K562 (cell line): ENCODE measurements around the gene CRB2. TPM values are rescaled to one million over a fixed set of nuclear protein-coding genes. Genes with fewer than 3 reads are reported as not detected.

ENCODE experiments used
- ATAC-seq: fragments of 200-7000 bp; cut with Tn5 transposase; 3 replicates; pipeline ENCODE4 v1.9.1; 2020; ENCODE audit warnings: moderate library complexity
- BruUV-seq: library from RNA; stranded (reverse); fragments of 400-500 nt; replicated peaks from 2 replicates; lab custom pipeline; 2021; lab: Mats Ljungman, UMichigan
- CTCF ChIA-PET: fragments of 300-600 bp; formaldehyde crosslinking; extraction: SDS; loops from one replicate; lab custom pipeline; 2021; ENCODE audit warnings: low intra/inter-chr PET ratio; lab: Yijun Ruan, JAX
- POLR2A ChIA-PET: fragments of 300-600, 350-650 bp; sonication (Branson Sonifier 250); formaldehyde crosslinking; extraction: SDS; loops from one replicate; lab custom pipeline; 2021; ENCODE audit warnings: antibody characterized with exemption, inconsistent platforms; lab: Yijun Ruan, JAX
- DNase-seq, 4 experiments: peaks; one replicate each; pipeline versions ENCODE4 v3.0.0 to v3.0.0-alpha.2; 2011 to 2018; ENCODE audit warnings: low spot score in 3 of 4, mixed read lengths in 3 of 4; ENCODE audit errors: extremely low read depth in 1 of 4
- FAIRE-seq: peaks from 2 replicates; lab custom pipeline; 2011; peaks lifted over from hg19 to GRCh38; lab: Jason Lieb, UNC
- H2AFZ ChIP-seq: 2 replicates; pipeline ENCODE4 v1.6.0; 2011; ENCODE audit warnings: low read depth, low read length, control low read depth, inconsistent platforms
- H3K27ac ChIP-seq: fragments of 200-600 bp; 3 replicates; pipeline ENCODE4 v1.8.0; 2011; ENCODE audit warnings: low read depth, mild to moderate bottlenecking, control low read depth, inconsistent platforms, low read length, moderate library complexity, mixed read lengths; ENCODE audit errors: extremely low read depth
- H3K27me3 ChIP-seq, 2 experiments: fragments of 300-600 bp in 1 of 2; 2 replicates in 1 of 2; 3 replicates in 1 of 2; pipeline versions ENCODE4 v1.6.0 to v1.8.0; 2011; ENCODE audit warnings: inconsistent platforms in 2 of 2, low read length in 2 of 2, mild to moderate bottlenecking in 1 of 2, mixed read lengths in 1 of 2, moderate library complexity in 1 of 2; ENCODE audit not compliant: control insufficient read depth in 2 of 2, insufficient read depth in 2 of 2
- H3K36me3 ChIP-seq: fragments of 300-600 bp; 3 replicates; pipeline ENCODE4 v1.8.0; 2011; ENCODE audit warnings: mild to moderate bottlenecking, low read length, inconsistent platforms; ENCODE audit not compliant: control insufficient read depth, insufficient read depth
- H3K4me1 ChIP-seq, 2 experiments: fragments of 200-600 bp in 1 of 2; replicated peaks in 1 of 2; 2 replicates in 1 of 2; 3 replicates in 1 of 2; pipeline versions ENCODE4 v1.5.1 to v1.8.0; 2011; ENCODE audit warnings: inconsistent platforms in 2 of 2, low read length in 2 of 2, mild to moderate bottlenecking in 1 of 2, mixed read lengths in 1 of 2, moderate library complexity in 1 of 2; ENCODE audit not compliant: control insufficient read depth in 2 of 2, insufficient read depth in 2 of 2
- H3K4me2 ChIP-seq: 2 replicates; pipeline ENCODE4 v1.6.1; 2011; ENCODE audit warnings: low read length, control low read depth, inconsistent platforms, mixed read lengths; ENCODE audit not compliant: insufficient read depth
- H3K4me3 ChIP-seq: fragments of 200-600 bp; sonication (generic), shearing (Covaris generic); 2 replicates; pipeline ENCODE4 v1.5.1; 2016; ENCODE audit warnings: control low read depth, inconsistent platforms
- H3K79me2 ChIP-seq: fragments of 200-600 bp; 3 replicates; pipeline ENCODE4 v1.8.0; 2011; ENCODE audit warnings: low read length, inconsistent platforms; ENCODE audit not compliant: control insufficient read depth, insufficient read depth
- H3K9ac ChIP-seq, 2 experiments: 2 replicates each; pipeline versions ENCODE4 v1.6.0 to v1.6.1; 2011; ENCODE audit warnings: low read depth in 2 of 2, low read length in 2 of 2, control low read depth in 1 of 2, inconsistent platforms in 1 of 2, mild to moderate bottlenecking in 1 of 2, mixed read lengths in 1 of 2; ENCODE audit not compliant: insufficient read depth in 1 of 2
- H3K9me1 ChIP-seq: one replicate; pipeline ENCODE4 v1.6.0; 2011; ENCODE audit warnings: inconsistent platforms, mild to moderate bottlenecking, low read length, moderate library complexity; ENCODE audit not compliant: control insufficient read depth, insufficient read depth
- H3K9me3 ChIP-seq: replicated peaks from 2 replicates; pipeline ENCODE4 v1.5.1; 2011; ENCODE audit warnings: low read depth, low read length, inconsistent platforms; ENCODE audit not compliant: control insufficient read depth, insufficient read depth
- H4K20me1 ChIP-seq: replicated peaks from 2 replicates; pipeline ENCODE4 v1.6.1; 2011; ENCODE audit warnings: low read length, inconsistent platforms, mixed read lengths; ENCODE audit not compliant: control insufficient read depth, insufficient read depth
- EP400 ChIP-seq: fragments of 450-650 bp; IDR thresholded peaks from 2 replicates; pipeline ENCODE4 v1.6.1; 2017; ENCODE audit warnings: antibody characterized with exemption, mild to moderate bottlenecking, moderate library complexity
- HDAC6 ChIP-seq: IDR thresholded peaks from 2 replicates; pipeline ENCODE4 v1.6.1; 2012; ENCODE audit warnings: low read depth, mild to moderate bottlenecking, control low read depth, inconsistent platforms, low read length, moderate library complexity
- JUND ChIP-seq, 2 experiments: IDR thresholded peaks; 2 replicates in 1 of 2; 3 replicates in 1 of 2; pipeline ENCODE4 v1.6.1; 2011; ENCODE audit warnings: borderline replicate concordance in 2 of 2, low read depth in 2 of 2, low read length in 2 of 2, improper control_type of control experiment in 1 of 2, missing biosample characterization in 1 of 2, missing genetic modification characterization in 1 of 2, missing genetic modification reagents in 1 of 2
- MEIS2 ChIP-seq: fragments of 450-650 bp; IDR thresholded peaks from 2 replicates; pipeline ENCODE4 v1.6.1; 2014; ENCODE audit warnings: mild to moderate bottlenecking; ENCODE audit not compliant: partially characterized antibody
- MTA3 ChIP-seq: fragments of 450-650 bp; formaldehyde crosslinking; IDR thresholded peaks from 2 replicates; pipeline ENCODE4 v1.6.1; 2017; ENCODE audit warnings: mild to moderate bottlenecking, borderline replicate concordance
- MTF1 ChIP-seq: fragments of 250-450 bp; sonication (Bioruptor Pico); IDR thresholded peaks from 2 replicates; pipeline ENCODE4 v1.9.0; 2021; ENCODE audit warnings: moderate library complexity, mild to moderate bottlenecking, inconsistent platforms, borderline replicate concordance
- PHF21A ChIP-seq: fragments of 450-650 bp; IDR thresholded peaks from 2 replicates; pipeline ENCODE4 v1.6.1; 2017; ENCODE audit warnings: low read depth, borderline replicate concordance
- POLR2G ChIP-seq: fragments of 200-400 bp; formaldehyde crosslinking; IDR thresholded peaks from 2 replicates; pipeline ENCODE4 v1.6.1; 2017; ENCODE audit warnings: low read depth, mild to moderate bottlenecking, antibody characterized with exemption, low read length, moderate library complexity
- YBX1 ChIP-seq: fragments of 450-650 bp; IDR thresholded peaks from 2 replicates; pipeline ENCODE4 v1.7.1; 2016; ENCODE audit warnings: mild to moderate bottlenecking
- ZNF212 ChIP-seq: fragments of 450-650 bp; formaldehyde crosslinking; IDR thresholded peaks from 2 replicates; pipeline ENCODE4 v1.4.0; 2020; ENCODE audit warnings: mild to moderate bottlenecking
- WGBS: fragments of 100-300 bp; shearing (Covaris generic); methylation state at CpG from one replicate; pipeline ENCODE4 v1.1.6; 2016; ENCODE audit warnings: low coverage, mixed read lengths; ENCODE audit not compliant: insufficient coverage; ENCODE audit errors: missing lambda C conversion rate; 5-methylcytosine and 5-hydroxymethylcytosine counted together
- in situ Hi-C: fragments of 300-500 bp; cut with MboI; formaldehyde crosslinking; loops from 4 replicates; pipeline ENCODE4 v1.15.0; 2018; ENCODE audit warnings: inconsistent platforms, mixed read lengths
- intact Hi-C: fragments of 100-400 bp; cut with micrococcal nuclease; formaldehyde crosslinking; loops from 2 replicates; pipeline ENCODE4 v1.14.2; 2022
- polyA plus RNA-seq, 8 experiments: library from polyadenylated mRNA; depleted of rRNA in 4 of 8; stranded (reverse) in 5 of 8; unstranded in 3 of 8; fragments of >200 nt; fragmentation: Nextera tagmentation in 2 of 8; fragmentation: Illumina TruSeq in 1 of 8; extraction: Ambion mirVana in 2 of 8; extraction: Trizol in 1 of 8; gene quantifications; 2 replicates each; pipeline versions ENCODE4 v1.2.1 to v1.2.3, GENCODE V29; 2011 to 2014; ENCODE audit warnings: inconsistent platforms in 1 of 8, missing spikeins in 1 of 8
- total RNA-seq, 7 experiments: library from RNA; depleted of rRNA in 6 of 7; stranded (reverse); fragments of >200 nt in 6 of 7; fragmentation: Illumina TruSeq in 2 of 7; extraction: Trizol in 2 of 7; gene quantifications; 2 replicates each; pipeline versions ENCODE4 v1.2.1 to v1.2.3, GENCODE V29; 2011 to 2021; ENCODE audit warnings: low replicate concordance in 1 of 7
- TF ChIP-seq, protein P1 (sequence below): sonication (generic); formaldehyde crosslinking; IDR thresholded peaks from 2 replicates; pipeline ENCODE4 v1.8.0; 2022; ENCODE audit warnings: missing genetic modification reagents, mild to moderate bottlenecking, borderline replicate concordance
- TF ChIP-seq, protein P2 (sequence below): fragments of 450-650 bp; IDR thresholded peaks from 2 replicates; pipeline ENCODE4 v1.6.1; 2016; ENCODE audit warnings: low read depth, mild to moderate bottlenecking, moderate library complexity
- TF ChIP-seq, protein P3 (sequence below): fragments of 450-650 bp; IDR thresholded peaks from 2 replicates; pipeline ENCODE4 v1.6.1; 2014; ENCODE audit warnings: low read depth, mild to moderate bottlenecking, moderate library complexity, borderline replicate concordance
- TF ChIP-seq, protein P4 (sequence below), 2 experiments: fragments of 450-650 bp in 1 of 2; sonication (generic) in 1 of 2; formaldehyde crosslinking in 1 of 2; IDR thresholded peaks in 1 of 2; conservative IDR thresholded peaks in 1 of 2; 2 replicates each; pipeline versions ENCODE4 v1.6.1 to v1.8.1; 2016 to 2023; ENCODE audit warnings: mild to moderate bottlenecking in 2 of 2, moderate library complexity in 2 of 2, inconsistent platforms in 1 of 2, missing genetic modification reagents in 1 of 2

Gene CRB2
- total and polyA plus RNA-seq, 9 of the 15 experiments (the other 6 are each of a cell fraction or from before 2014, with no cell fraction given): 0.13 to 1.2 (median 0.25) TPM; not detected in 2

DNA sequence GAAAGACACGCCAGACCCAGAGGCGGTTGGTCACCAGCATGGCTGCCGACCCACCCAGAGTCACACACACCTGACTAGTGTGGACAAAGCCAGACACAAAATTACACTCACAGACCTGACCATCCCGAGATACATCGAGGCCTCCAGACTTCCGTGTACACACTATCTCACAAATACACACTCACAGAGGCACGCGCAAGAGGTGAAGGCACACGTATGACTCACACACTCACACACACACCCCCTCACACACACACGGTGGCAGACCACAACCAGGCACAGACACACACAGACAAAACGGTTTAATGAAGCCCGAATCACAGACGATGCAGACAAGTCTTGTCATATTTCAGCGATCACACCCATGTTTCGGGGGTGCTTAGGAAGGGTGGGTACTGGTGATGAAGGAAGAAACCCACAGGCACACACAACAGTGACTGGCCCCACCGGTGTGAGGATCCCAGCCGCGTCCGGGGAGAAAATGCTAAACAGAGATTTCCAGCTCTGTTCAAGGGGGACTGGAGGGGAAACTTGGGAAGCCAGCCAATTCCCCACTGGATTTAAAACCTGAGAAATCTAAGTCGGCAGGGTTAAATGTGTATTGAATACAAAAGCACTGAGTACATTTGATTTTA is 51.3 kb downstream of the CRB2 start:
- Histone ChIP-seq H3K9ac (peak overlapping the region in 1 of 2 experiments; percentile 49; a peak in 1 of 4 replicates), H3K9me3 (no peaks in the 10 kb centered on the region), H3K27me3 (no peaks in the 10 kb centered on the region), H2AFZ (peak overlapping the region; percentile 66; the same call in 1 of the 2 replicates), H3K36me3 (no peaks in the 10 kb centered on the region), H3K4me1 (peaks cover 15 to 16% of the 10 kb centered on the region in 2 experiments), H3K4me3 (no peak overlapping the region), H3K79me2 (no peaks in the 10 kb centered on the region), H3K9me1 (no peaks in the 10 kb centered on the region), H4K20me1 (no peaks in the 10 kb centered on the region), H3K4me2 (peak overlapping the region; percentile 60; the same call in 1 of the 2 replicates), H3K27ac (no peak overlapping the region; the same call in 2 of the 3 replicates)
- ATAC-seq (peak; percentile 57), FAIRE-seq (peak; percentile 55), DNase-seq (peak in 3 of 4 experiments; percentile 38 to 62 (median 52))
- 48% methylated on average over 17 of the region's 20 CpGs for WGBS
- BruUV-seq: no TSS peak
- intact Hi-C loops (no loop called here), in situ Hi-C loops (loop anchor here (10.0 kb wide), 1 partner anchor 627 kb away; no protein-coding TSS in a partner anchor)
- POLR2A ChIA-PET: interaction anchor here (1.0 kb wide), 2 partner anchors 10 to 12 kb away, joined by 3 read pairs; no protein-coding TSS in a partner anchor
- CTCF ChIA-PET: no interaction called here
- TF ChIP-seq JUND (IDR thresholded peaks at IDR 0.05; ENCODE audit: borderline replicate concordance, low read depth, low read length) (peak; percentile 58), JUND (tag; IDR thresholded peaks at IDR 0.05; ENCODE audit: borderline replicate concordance, low read depth, low read length) (0 out of 3 replicates have a peak, but pooled peaks have one; percentile 30), ZNF212 (no peak), POLR2G (no peak), EP400 (no peak), MEIS2 (no peak), YBX1 (no peak), PHF21A (no peak), MTF1 (CRISPR knock-in tag) (no peak), MTA3 (no peak), HDAC6 (no peak)
- TF ChIP-seq, protein P1, sequence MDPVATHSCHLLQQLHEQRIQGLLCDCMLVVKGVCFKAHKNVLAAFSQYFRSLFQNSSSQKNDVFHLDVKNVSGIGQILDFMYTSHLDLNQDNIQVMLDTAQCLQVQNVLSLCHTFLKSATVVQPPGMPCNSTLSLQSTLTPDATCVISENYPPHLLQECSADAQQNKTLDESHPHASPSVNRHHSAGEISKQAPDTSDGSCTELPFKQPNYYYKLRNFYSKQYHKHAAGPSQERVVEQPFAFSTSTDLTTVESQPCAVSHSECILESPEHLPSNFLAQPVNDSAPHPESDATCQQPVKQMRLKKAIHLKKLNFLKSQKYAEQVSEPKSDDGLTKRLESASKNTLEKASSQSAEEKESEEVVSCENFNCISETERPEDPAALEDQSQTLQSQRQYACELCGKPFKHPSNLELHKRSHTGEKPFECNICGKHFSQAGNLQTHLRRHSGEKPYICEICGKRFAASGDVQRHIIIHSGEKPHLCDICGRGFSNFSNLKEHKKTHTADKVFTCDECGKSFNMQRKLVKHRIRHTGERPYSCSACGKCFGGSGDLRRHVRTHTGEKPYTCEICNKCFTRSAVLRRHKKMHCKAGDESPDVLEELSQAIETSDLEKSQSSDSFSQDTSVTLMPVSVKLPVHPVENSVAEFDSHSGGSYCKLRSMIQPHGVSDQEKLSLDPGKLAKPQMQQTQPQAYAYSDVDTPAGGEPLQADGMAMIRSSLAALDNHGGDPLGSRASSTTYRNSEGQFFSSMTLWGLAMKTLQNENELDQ (CRISPR knock-in tag): no peak
- TF ChIP-seq, protein P2, sequence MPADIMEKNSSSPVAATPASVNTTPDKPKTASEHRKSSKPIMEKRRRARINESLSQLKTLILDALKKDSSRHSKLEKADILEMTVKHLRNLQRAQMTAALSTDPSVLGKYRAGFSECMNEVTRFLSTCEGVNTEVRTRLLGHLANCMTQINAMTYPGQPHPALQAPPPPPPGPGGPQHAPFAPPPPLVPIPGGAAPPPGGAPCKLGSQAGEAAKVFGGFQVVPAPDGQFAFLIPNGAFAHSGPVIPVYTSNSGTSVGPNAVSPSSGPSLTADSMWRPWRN: 0 out of 2 replicates have a peak, but pooled peaks have one; percentile 35
- TF ChIP-seq, protein P3, sequence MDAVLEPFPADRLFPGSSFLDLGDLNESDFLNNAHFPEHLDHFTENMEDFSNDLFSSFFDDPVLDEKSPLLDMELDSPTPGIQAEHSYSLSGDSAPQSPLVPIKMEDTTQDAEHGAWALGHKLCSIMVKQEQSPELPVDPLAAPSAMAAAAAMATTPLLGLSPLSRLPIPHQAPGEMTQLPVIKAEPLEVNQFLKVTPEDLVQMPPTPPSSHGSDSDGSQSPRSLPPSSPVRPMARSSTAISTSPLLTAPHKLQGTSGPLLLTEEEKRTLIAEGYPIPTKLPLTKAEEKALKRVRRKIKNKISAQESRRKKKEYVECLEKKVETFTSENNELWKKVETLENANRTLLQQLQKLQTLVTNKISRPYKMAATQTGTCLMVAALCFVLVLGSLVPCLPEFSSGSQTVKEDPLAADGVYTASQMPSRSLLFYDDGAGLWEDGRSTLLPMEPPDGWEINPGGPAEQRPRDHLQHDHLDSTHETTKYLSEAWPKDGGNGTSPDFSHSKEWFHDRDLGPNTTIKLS: no peak
- TF ChIP-seq, protein P4, sequence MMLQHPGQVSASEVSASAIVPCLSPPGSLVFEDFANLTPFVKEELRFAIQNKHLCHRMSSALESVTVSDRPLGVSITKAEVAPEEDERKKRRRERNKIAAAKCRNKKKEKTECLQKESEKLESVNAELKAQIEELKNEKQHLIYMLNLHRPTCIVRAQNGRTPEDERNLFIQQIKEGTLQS (IDR thresholded peaks at IDR 0.05): peak; percentile 32; the same call in 1 of the 2 replicates
- TF ChIP-seq, protein P4 (CRISPR knock-in tag; conservative IDR thresholded peaks at IDR 0.05): no peak
